A673 (cell line): ENCODE data around the gene POLR3F. TPM values are rescaled to one million over a fixed set of nuclear protein-coding genes. Genes with fewer than 3 reads are reported as not detected.

Source experiments
- BruUV-seq: library from RNA; stranded (reverse); fragments of 400-500 nt; replicated peaks from 2 replicates; lab custom pipeline; 2021; lab: Mats Ljungman, UMichigan
- CTCF ChIA-PET: fragments of 300-600 bp; sonication (Branson Sonifier 250); formaldehyde crosslinking; loops from one replicate; lab custom pipeline; 2022; ENCODE audit warnings: antibody characterized with exemption; lab: Charles Lee
- POLR2A ChIA-PET: fragments of 300-600 bp; sonication (Branson Sonifier 250); formaldehyde crosslinking; loops from one replicate; lab custom pipeline; 2022; ENCODE audit warnings: antibody characterized with exemption; ENCODE audit not compliant: low non-redundant PET; lab: Charles Lee
- DNase-seq: peaks from one replicate; pipeline ENCODE4 v3.0.0-alpha.2; 2015; ENCODE audit warnings: low spot score
- H3K27ac ChIP-seq: fragments of 200-600 bp; sonication (generic); 2 replicates; pipeline ENCODE4 v1.5.1; 2016; ENCODE audit warnings: mixed run types, low read depth, mild to moderate bottlenecking, mixed read lengths, antibody characterized with exemption, low read length; ENCODE audit not compliant: poor library complexity, severe bottlenecking
- H3K27me3 ChIP-seq: fragments of 200-600 bp; sonication (generic); replicated peaks from 2 replicates; pipeline ENCODE4 v1.6.1; 2017; ENCODE audit warnings: mixed run types, low read depth, mild to moderate bottlenecking, mixed read lengths, antibody characterized with exemption, low read length; ENCODE audit not compliant: insufficient read depth, poor library complexity
- H3K36me3 ChIP-seq: fragments of 200-600 bp; sonication (generic); 2 replicates; pipeline ENCODE4 v1.6.1; 2016; ENCODE audit warnings: mixed run types, mild to moderate bottlenecking, mixed read lengths, antibody characterized with exemption, low read length; ENCODE audit not compliant: insufficient read depth, poor library complexity, severe bottlenecking
- H3K4me1 ChIP-seq: fragments of 200-600 bp; sonication (generic); 2 replicates; pipeline ENCODE4 v1.6.1; 2017; ENCODE audit warnings: mixed run types, mild to moderate bottlenecking, mixed read lengths, antibody characterized with exemption, low read length; ENCODE audit not compliant: insufficient read depth, poor library complexity, severe bottlenecking
- H3K4me3 ChIP-seq: fragments of 200-600 bp; sonication (generic); 2 replicates; pipeline ENCODE4 v1.5.1; 2016; ENCODE audit warnings: low read depth, mixed run types, mild to moderate bottlenecking, mixed read lengths, low read length; ENCODE audit not compliant: poor library complexity, severe bottlenecking
- H3K9me3 ChIP-seq: fragments of 200-600 bp; sonication (generic); 2 replicates; pipeline ENCODE4 v1.6.1; 2016; ENCODE audit warnings: mixed run types, low read depth, mild to moderate bottlenecking, mixed read lengths, antibody characterized with exemption, low read length; ENCODE audit not compliant: poor library complexity, severe bottlenecking
- EZH2 ChIP-seq: fragments of 200-600 bp; sonication (generic); IDR thresholded peaks from 2 replicates; pipeline ENCODE4 v1.6.1; 2017; ENCODE audit warnings: borderline replicate concordance, low read depth, mild to moderate bottlenecking, mixed read lengths, antibody characterized with exemption, low read length; ENCODE audit not compliant: poor library complexity, severe bottlenecking
- intact Hi-C: fragments of 100-400 bp; cut with micrococcal nuclease; formaldehyde crosslinking; loops from one replicate; pipeline ENCODE4 v1.10.0; 2022; ENCODE audit not compliant: unreplicated experiment
- total RNA-seq: library from RNA; stranded (reverse); gene quantifications from 2 replicates; pipeline ENCODE4 v1.2.3, GENCODE V29; 2021
- TF ChIP-seq, protein P1 (sequence below): fragments of 300-800, 200-600 bp; sonication (generic); conservative IDR thresholded peaks from 2 replicates; pipeline ENCODE4 v1.5.1; 2017; ENCODE audit warnings: low read depth, mild to moderate bottlenecking, antibody characterized with exemption, low read length, moderate library complexity, mixed read lengths

Gene POLR3F
- total RNA-seq, 1 experiment from 2014 or later, result 22.1 TPM

DNA sequence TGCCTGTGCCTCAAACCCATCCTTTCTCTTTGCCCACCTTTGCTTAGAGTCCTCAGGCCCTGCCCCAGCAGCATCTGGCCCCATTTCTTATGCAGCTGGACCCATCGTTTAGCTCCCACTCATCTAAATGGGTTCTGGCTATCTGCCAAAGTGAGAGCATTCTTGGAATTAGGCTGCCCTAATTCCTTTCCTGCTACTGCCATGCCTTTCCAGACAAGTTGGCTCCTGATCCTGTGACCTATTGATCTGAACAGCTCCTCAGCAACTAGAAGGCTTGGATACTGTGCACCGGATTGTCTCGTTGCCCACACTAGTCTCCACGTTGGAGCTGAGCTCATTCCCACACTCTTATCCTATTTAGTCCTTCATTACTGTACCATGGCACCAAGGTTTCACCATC lies 23.3 kb upstream of the POLR3F start:
- H3K27ac ChIP-seq, result no peak overlapping the region
- BruUV-seq, result no TSS peak
- H3K4me3 ChIP-seq, result no peak overlapping the region
- no peak for TF ChIP-seq EZH2
- TF ChIP-seq, protein P1, sequence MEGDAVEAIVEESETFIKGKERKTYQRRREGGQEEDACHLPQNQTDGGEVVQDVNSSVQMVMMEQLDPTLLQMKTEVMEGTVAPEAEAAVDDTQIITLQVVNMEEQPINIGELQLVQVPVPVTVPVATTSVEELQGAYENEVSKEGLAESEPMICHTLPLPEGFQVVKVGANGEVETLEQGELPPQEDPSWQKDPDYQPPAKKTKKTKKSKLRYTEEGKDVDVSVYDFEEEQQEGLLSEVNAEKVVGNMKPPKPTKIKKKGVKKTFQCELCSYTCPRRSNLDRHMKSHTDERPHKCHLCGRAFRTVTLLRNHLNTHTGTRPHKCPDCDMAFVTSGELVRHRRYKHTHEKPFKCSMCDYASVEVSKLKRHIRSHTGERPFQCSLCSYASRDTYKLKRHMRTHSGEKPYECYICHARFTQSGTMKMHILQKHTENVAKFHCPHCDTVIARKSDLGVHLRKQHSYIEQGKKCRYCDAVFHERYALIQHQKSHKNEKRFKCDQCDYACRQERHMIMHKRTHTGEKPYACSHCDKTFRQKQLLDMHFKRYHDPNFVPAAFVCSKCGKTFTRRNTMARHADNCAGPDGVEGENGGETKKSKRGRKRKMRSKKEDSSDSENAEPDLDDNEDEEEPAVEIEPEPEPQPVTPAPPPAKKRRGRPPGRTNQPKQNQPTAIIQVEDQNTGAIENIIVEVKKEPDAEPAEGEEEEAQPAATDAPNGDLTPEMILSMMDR, result no peak
- H3K36me3 ChIP-seq, result no peaks in the 10 kb centered on the region
- H3K27me3 ChIP-seq, result no peaks in the 10 kb centered on the region
- H3K4me1 ChIP-seq, result no peaks in the 10 kb centered on the region
- H3K9me3 ChIP-seq, result no peaks in the 10 kb centered on the region
- intact Hi-C loops, result no loop called here
- DNase-seq, result peak; percentile 59
- CTCF ChIA-PET, result no interaction called here
- POLR2A ChIA-PET, result no interaction called here

DNA sequence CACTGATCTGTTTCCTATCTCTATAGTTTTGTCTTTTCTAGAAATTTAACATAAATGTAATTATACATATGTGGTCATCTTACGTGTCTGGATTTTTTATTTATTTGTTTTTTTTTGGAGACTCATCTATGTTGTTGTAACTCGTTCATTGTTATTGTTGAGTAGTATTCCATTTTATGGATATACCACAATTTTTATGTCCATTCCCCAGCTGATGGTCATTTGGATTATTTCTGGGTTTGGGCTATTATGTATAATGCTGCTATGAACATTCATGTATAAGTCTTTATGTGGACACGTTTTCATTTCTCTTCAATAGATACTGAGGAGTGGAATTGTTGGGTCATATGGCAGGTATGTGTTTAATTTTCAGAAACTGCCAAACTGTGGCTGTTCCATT lies 10.6 kb upstream of the POLR3F start:
- Histone ChIP-seq H3K4me1 (no peaks in the 10 kb centered on the region), H3K9me3 (no peaks in the 10 kb centered on the region), H3K4me3 (no peak overlapping the region), H3K27me3 (no peaks in the 10 kb centered on the region), H3K36me3 (no peaks in the 10 kb centered on the region), H3K27ac (no peak overlapping the region)
- ChIA-PET POLR2A (no interaction called here), CTCF (no interaction called here)
- DNase-seq, result no peak
- intact Hi-C loops, result no loop called here
- TF ChIP-seq EZH2, result no peak
- BruUV-seq, result no TSS peak

DNA sequence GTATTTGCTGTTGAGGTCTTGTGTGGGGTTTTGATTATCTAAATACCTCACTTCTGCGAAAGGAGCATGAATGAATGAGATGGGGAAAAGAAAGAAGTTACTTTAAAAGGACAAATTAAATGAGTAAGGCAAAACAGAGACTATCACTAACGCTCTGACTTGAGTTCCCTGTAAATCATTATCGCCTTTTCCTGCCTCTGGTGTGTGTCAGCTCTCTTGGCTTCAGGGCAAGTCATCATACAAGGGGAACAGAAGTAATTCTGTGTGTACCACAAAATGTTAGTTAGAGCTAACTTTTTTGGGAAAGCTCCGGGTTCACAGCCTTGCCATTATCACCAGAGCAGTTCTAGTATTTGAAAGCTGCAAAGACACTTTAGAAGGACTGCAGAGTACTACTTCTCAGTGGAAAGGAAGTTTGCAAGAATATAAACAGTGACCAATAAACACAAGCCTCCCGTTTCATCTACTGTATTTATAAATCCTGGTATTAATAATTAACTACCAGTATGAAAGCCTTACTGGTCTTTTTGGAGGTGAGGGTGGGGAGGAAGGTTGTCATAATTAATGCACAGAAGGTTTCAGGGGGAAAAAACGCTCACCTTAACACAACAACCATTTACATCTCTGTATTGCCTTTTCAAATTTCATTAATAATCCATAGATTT lies 1.5 kb upstream of the POLR3F start:
- Histone ChIP-seq H3K27ac (no peak overlapping the region), H3K4me1 (peaks cover 7% of the 10 kb centered on the region), H3K9me3 (no peaks in the 10 kb centered on the region), H3K36me3 (no peaks in the 10 kb centered on the region), H3K4me3 (no peak overlapping the region), H3K27me3 (no peaks in the 10 kb centered on the region)
- intact Hi-C loops, result no loop called here
- no TSS peak for BruUV-seq
- ChIA-PET CTCF (no interaction called here), POLR2A (no interaction called here)
- TF ChIP-seq, protein P1, result no peak
- TF ChIP-seq EZH2, result no peak
- DNase-seq, result no peak

DNA sequence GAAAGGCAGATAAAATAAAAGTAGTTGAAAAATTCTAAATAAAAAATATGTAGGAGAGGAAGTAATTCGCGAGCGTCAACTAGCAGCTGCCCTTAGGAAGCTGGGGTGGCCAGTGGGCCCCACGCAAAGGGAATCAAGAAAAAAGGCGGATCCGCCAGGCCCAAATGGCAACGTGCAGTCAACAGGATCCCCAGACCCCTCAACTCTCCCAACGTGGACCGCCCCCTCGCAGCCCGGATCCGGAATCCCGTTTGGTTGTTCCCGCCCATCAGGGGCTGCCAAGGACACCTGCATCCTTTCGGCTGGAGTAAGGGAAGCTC lies 656 bp upstream of the POLR3F start:
- Histone ChIP-seq H3K4me3 (peak overlapping the region; percentile 94), H3K27ac (no peak overlapping the region), H3K9me3 (no peaks in the 10 kb centered on the region), H3K4me1 (peaks cover 7% of the 10 kb centered on the region), H3K27me3 (no peaks in the 10 kb centered on the region), H3K36me3 (peaks cover 3% of the 10 kb centered on the region)
- no peak for DNase-seq
- TF ChIP-seq, protein P1, result no peak
- no peak for TF ChIP-seq EZH2
- intact Hi-C loops, result no loop called here
- CTCF ChIA-PET, result interaction anchor here (0.5 to 1.0 kb wide), 2 partner anchors 81 to 790 kb away, joined by 3 read pairs; no protein-coding TSS in a partner anchor
- BruUV-seq, result no TSS peak
- POLR2A ChIA-PET, result interaction anchor here (0.6 kb wide), 1 partner anchor 1199 kb away, joined by 3 read pairs; no protein-coding TSS in a partner anchor
